Ovary (tissue), 9 donors: Measurements from ENCODE around the gene TSHZ3. TPM values are rescaled to one million over a fixed set of nuclear protein-coding genes. Genes with fewer than 3 reads are reported as not detected.

Experiments
- DNase-seq, 5 donors: peaks; one replicate each; pipeline ENCODE4 v3.0.0-alpha.2; 2019 to 2020
- H3K27ac ChIP-seq, 2 donors: fragments of 200-600 bp; one replicate each; pipeline versions ENCODE4 v1.5.1 to v1.8.0; 2019 to 2022
- H3K27me3 ChIP-seq: fragments of 200-600 bp; one replicate; pipeline ENCODE4 v1.8.0; 2022
- H3K36me3 ChIP-seq: fragments of 200-600 bp; sonication (generic); one replicate; pipeline ENCODE4 v1.5.1; 2019
- H3K4me1 ChIP-seq: one replicate; pipeline ENCODE4 v1.8.1; 2013; ENCODE audit warnings: mild to moderate bottlenecking, moderate library complexity; ENCODE audit not compliant: insufficient read depth
- H3K4me3 ChIP-seq: fragments of 200-600 bp; sonication (generic); one replicate; pipeline ENCODE4 v1.5.1; 2017
- H3K9me3 ChIP-seq, 2 donors: fragments of 200-600 bp in 1 of 2; sonication (generic) in 1 of 2; one replicate each; pipeline versions ENCODE4 v1.5.1 to v1.8.1; 2013 to 2019; ENCODE audit warnings: mild to moderate bottlenecking in 1 of 2, moderate library complexity in 1 of 2
- EP300 ChIP-seq: sonication (generic); formaldehyde crosslinking; IDR thresholded peaks from one replicate; pipeline ENCODE4 v1.6.1; 2017; ENCODE audit warnings: antibody characterized with exemption
- POLR2A ChIP-seq: fragments of 450-650 bp; IDR thresholded peaks from one replicate; pipeline ENCODE4 v1.6.1; 2017; ENCODE audit warnings: antibody characterized with exemption, mild to moderate bottlenecking, moderate library complexity
- WGBS, 3 donors: extraction: QIAGEN DNeasy Blood & Tissue Kit in 1 of 3; methylation state at CpG; one replicate each; pipeline versions ENCODE4 v1.1.5 to v1.1.7; 2013 to 2017; 5-methylcytosine and 5-hydroxymethylcytosine counted together
- intact Hi-C, 4 donors: fragments of 100-400 bp; cut with DNase I; formaldehyde crosslinking; loops; one replicate each; pipeline versions ENCODE4 v1.11.0 to v1.15.1; 2022 to 2023
- polyA plus RNA-seq, 2 donors: library from polyadenylated mRNA; stranded (reverse); fragments of 200-250 nt in 1 of 2; fragments of 350-450 nt in 1 of 2; fragmentation: Illumina TruSeq in 1 of 2; extraction: RNeasy Lipid Tissue Mini Kit (QIAGEN cat#74804) in 1 of 2; gene quantifications; one replicate each; pipeline ENCODE4 v1.2.3, GENCODE V29; 2013 to 2014
- total RNA-seq, 7 donors: library from RNA; depleted of rRNA in 2 of 7; stranded (reverse); fragments of >200 nt in 2 of 7; fragmentation: NEBNext Ultra II Directional in 3 of 7; extraction: Animal tissue kit (Norgen Biotek cat#: 25700) in 3 of 7; gene quantifications; one replicate each; pipeline versions ENCODE4 v1.1.0 to v1.2.4, GENCODE V29; 2016 to 2023
- TF ChIP-seq, protein P1 (sequence below), 3 donors: fragments of 450-650 bp in 2 of 3; fragments of 200-600 bp in 1 of 3; IDR thresholded peaks; one replicate each; pipeline versions ENCODE4 v1.5.1 to v1.8.0; 2016 to 2022; ENCODE audit warnings: antibody characterized with exemption in 3 of 3, mild to moderate bottlenecking in 1 of 3
- donor health status: DM: no; HTN: no; CAD: no; lungs with moderate emphysema.
- donor health status: DM: no; HTN: no; CAD: no.
- donor health status: Bipolar disorder and iron deficiency.
- donor health status: DM: yes; HTN: yes; CAD: no.
- donor health status: DM: no; HTN: no; CAD: no.
- donor health status: DM: yes; HTN: yes; CAD: no.

Gene TSHZ3
- total and polyA plus RNA-seq, 9 donors: 23.3 to 107 (median 50.3) TPM

GRCh38 chr19:31257025-31257424, 92.2 kb downstream of the TSHZ3 start:
- no peak overlapping the region for H3K4me3 ChIP-seq
- no peaks in the 10 kb centered on the region for H3K36me3 ChIP-seq
- no peaks in the 10 kb centered on the region for H3K9me3 ChIP-seq
- peaks cover 7% of the 10 kb centered on the region for H3K4me1 ChIP-seq
- 93 to 99% (median 98%) methylated on average over 9 of the region's 9 CpGs for WGBS, 3 donors
- TF ChIP-seq, protein P1, sequence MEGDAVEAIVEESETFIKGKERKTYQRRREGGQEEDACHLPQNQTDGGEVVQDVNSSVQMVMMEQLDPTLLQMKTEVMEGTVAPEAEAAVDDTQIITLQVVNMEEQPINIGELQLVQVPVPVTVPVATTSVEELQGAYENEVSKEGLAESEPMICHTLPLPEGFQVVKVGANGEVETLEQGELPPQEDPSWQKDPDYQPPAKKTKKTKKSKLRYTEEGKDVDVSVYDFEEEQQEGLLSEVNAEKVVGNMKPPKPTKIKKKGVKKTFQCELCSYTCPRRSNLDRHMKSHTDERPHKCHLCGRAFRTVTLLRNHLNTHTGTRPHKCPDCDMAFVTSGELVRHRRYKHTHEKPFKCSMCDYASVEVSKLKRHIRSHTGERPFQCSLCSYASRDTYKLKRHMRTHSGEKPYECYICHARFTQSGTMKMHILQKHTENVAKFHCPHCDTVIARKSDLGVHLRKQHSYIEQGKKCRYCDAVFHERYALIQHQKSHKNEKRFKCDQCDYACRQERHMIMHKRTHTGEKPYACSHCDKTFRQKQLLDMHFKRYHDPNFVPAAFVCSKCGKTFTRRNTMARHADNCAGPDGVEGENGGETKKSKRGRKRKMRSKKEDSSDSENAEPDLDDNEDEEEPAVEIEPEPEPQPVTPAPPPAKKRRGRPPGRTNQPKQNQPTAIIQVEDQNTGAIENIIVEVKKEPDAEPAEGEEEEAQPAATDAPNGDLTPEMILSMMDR (IDR thresholded peaks at IDR 0.05): no peak
- no peak for TF ChIP-seq EP300
- no peak for TF ChIP-seq POLR2A
- intact Hi-C loops: no loop called here
- no peaks in the 10 kb centered on the region for H3K27me3 ChIP-seq
- no peak for DNase-seq
- H3K27ac ChIP-seq: no peak overlapping the region

DNA sequence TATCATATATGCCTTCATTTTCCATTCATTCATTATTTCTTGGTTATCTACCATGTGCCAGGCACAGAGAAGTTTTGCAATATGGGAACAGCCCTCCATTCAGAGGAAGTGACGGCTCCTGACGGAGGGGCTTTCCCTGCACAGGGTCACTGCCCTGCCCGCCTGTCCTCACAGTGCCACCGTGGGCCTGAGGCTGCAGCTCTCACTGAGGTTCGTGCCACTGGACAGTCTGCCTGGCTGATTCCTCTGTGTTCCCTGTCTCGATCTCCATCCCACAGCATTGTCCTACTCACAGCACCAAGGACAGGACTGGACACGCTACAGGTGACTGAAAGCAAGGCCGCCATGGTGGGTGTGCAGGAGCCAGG, 92.7 kb downstream of the TSHZ3 start:
- Histone ChIP-seq H3K4me3 (no peak overlapping the region), H3K9me3 (no peaks in the 10 kb centered on the region), H3K27ac (no peak overlapping the region), H3K27me3 (no peaks in the 10 kb centered on the region), H3K4me1 (peaks cover 7% of the 10 kb centered on the region), H3K36me3 (no peaks in the 10 kb centered on the region)
- TF ChIP-seq, protein P1 (IDR thresholded peaks at IDR 0.05): no peak
- no peak for TF ChIP-seq EP300
- intact Hi-C loops: no loop called here
- WGBS, 3 donors: 94 to 96% (median 96%) methylated on average over 8 of the region's 8 CpGs
- no peak for DNase-seq

DNA sequence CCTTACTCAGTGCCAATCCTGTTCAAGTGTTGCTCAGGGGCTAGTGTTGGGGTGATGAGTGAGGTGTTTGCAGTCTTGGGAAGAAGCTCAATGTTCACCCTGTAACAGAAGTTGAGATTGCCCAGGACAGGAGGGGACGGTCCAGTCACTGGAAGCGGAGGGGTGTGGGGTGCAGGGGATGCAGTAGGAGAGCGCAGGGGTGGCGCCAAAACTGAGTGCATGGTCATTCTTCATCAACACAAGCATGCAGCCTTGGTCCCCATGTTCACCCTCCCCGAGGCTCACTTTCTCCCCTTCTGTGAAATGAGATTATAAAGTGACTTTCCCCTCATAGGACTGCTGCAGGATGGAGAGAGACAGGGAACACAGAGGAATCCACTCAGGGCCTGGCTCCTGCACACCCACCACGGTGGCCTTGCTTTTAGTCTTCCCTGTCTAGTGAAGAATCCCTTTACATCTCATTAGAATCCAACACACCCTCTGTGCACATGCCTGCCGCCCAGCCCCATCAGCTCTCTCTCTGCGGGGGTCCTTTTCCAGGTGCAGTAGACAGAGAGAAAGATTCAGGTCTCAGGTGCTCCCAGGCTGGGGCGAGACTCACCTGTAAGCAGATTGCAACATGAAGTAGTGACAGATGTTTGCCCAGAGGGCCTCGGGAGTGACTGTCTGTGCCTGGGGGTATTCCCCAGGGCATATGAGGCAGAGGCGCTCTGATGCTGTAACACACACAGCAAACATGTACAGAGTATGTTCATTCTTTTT, 93.2 kb downstream of the TSHZ3 start:
- WGBS, 3 donors: 93 to 96% (median 96%) methylated on average over 11 of the region's 11 CpGs
- no peak for DNase-seq
- intact Hi-C loops: no loop called here

GRCh38 chr19:31255174-31255799, 93.9 kb downstream of the TSHZ3 start:
- 82 to 93% (median 88%) methylated on average over 12 to 13 of the region's 13 CpGs for WGBS, 3 donors
- DNase-seq: no peak
- TF ChIP-seq, protein P1 (IDR thresholded peaks at IDR 0.05): no peak
- TF ChIP-seq EP300 (no peak), POLR2A (no peak)
- intact Hi-C loops: no loop called here
- no peak overlapping the region for H3K27ac ChIP-seq
- no peak overlapping the region for H3K4me3 ChIP-seq
- H3K36me3 ChIP-seq: no peaks in the 10 kb centered on the region
- no peaks in the 10 kb centered on the region for H3K27me3 ChIP-seq
- H3K9me3 ChIP-seq: no peaks in the 10 kb centered on the region
- H3K4me1 ChIP-seq: peaks cover 7% of the 10 kb centered on the region

More for the DNA sequence above, 93.2 kb downstream of the TSHZ3 start:
- Histone ChIP-seq H3K27me3 (no peaks in the 10 kb centered on the region), H3K9me3 (no peaks in the 10 kb centered on the region), H3K27ac (no peak overlapping the region), H3K36me3 (no peaks in the 10 kb centered on the region), H3K4me3 (no peak overlapping the region), H3K4me1 (peaks cover 7% of the 10 kb centered on the region)
- TF ChIP-seq POLR2A (no peak), EP300 (no peak)
- TF ChIP-seq, protein P1 (IDR thresholded peaks at IDR 0.05): no peak
